Epithelial cell of esophagus (primary cell): ENCODE results near the gene CMTM3.
A peak's percentile ranks its signal among the peaks of the same experiment; 100 is the strongest.
"Not testable (repeated sequence)": the region's sequence is repeated elsewhere in the genome, so short reads cannot be mapped to it uniquely, and the experiment has no call there.

Source experiments
- DNase-seq: peaks from one replicate; pipeline ENCODE4 v3.0.0; 2010; ENCODE audit warnings: low read depth
- H3K4me3 ChIP-seq: 2 replicates; pipeline ENCODE4 v1.5.1; 2011; ENCODE audit warnings: mild to moderate bottlenecking, low read length, control low read depth
- TF ChIP-seq, protein P1 (sequence below): IDR thresholded peaks from 2 replicates; pipeline ENCODE4 v1.5.1; 2011; ENCODE audit warnings: low read depth, mild to moderate bottlenecking, low read length, control low read depth, inconsistent platforms; ENCODE audit not compliant: insufficient read depth; ENCODE audit errors: missing control alignments

The CMTM3 gene

DNA sequence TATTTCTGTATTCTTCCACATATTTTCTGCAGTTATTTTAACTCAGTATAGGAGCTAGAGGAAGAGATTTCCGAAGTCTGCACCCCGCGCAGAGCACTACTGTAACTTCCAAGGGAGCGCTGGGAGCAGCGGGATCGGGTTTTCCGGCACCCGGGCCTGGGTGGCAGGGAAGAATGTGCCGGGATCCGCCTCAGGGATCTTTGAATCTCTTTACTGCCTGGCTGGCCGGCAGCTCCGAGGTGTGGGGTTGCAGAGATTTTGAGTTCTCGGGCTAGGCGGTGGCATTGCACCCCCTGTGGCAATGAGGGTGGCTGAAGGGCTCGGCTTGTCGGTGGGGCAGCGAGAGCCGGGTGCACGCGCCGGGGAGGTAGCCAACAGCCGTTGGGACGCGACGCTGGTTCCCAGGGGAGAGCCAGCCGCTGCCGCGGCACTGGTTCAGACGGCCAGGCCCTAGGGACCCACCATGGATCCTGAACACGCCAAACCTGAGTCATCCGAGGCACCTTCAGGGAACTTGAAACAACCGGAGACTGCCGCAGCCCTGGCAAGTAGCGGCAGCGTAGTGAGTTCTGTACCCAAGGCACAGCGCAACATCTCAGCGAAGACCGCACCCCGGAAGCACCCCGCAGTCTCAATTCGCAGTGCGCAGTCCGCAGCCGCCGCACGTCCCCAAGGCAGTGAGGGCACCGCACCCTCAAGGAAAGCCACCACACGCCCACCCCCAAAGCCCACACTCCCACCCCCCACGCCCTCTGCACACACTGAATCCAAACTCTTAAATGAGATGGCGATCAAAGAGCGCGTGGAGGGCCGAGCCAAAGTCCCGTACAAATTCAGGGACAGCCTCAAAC lies 38.2 kb upstream of the CMTM3 start, which contains the start of gene CMTM1:
Gene CMTM1, plus strand, starts transcription at position 389 of the 851 bp plus-strand sequence. Its CDS starts 75 bp downstream, at position 464.
- DNase-seq, result no peak
- no peak within 1 kb of the TSS for H3K4me3 ChIP-seq
- TF ChIP-seq, protein P1, sequence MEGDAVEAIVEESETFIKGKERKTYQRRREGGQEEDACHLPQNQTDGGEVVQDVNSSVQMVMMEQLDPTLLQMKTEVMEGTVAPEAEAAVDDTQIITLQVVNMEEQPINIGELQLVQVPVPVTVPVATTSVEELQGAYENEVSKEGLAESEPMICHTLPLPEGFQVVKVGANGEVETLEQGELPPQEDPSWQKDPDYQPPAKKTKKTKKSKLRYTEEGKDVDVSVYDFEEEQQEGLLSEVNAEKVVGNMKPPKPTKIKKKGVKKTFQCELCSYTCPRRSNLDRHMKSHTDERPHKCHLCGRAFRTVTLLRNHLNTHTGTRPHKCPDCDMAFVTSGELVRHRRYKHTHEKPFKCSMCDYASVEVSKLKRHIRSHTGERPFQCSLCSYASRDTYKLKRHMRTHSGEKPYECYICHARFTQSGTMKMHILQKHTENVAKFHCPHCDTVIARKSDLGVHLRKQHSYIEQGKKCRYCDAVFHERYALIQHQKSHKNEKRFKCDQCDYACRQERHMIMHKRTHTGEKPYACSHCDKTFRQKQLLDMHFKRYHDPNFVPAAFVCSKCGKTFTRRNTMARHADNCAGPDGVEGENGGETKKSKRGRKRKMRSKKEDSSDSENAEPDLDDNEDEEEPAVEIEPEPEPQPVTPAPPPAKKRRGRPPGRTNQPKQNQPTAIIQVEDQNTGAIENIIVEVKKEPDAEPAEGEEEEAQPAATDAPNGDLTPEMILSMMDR, result no peak

DNA sequence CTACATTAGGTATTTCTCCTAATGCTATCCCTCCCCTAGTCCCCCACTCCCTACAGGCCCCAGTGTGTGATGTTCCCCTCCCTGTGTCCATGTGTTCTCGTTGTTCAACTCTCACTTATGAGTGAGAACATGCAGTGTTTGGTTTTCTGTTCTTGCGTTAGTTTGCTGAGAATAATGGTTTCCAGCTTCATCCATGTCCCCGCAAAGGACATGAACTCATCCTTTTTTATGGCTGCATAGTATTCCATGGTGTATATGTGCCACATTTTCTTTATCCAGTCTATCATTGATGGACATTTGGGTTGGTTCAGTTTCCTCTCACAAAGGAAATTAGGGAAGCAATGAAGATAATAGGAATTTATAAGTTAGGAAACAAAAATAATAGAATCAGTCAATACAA lies 37.2 kb upstream of the CMTM3 start:
- H3K4me3 ChIP-seq, DNase-seq: not testable (repeated sequence)

DNA sequence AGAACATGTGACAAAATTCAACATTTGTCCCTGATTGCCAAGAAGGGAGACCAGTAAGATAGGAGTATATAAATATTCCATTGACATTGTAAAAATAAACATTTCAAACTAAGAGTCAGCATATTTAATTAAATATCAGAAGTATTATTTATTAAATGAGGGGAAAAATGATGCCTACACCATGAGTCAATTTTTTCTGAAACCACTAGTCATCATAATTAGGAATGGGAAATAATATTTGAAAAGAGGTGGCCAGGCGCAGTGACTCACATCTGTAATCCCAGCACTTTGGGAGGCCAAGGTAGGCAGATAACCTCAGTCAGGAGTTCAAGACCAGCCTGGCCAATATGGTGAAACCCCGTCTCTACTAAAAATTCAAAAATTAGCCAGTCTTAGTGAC lies 36.1 kb upstream of the CMTM3 start:
- no peak overlapping the region for H3K4me3 ChIP-seq
- TF ChIP-seq, protein P1, result no peak
- DNase-seq, result peak; percentile 17

DNA sequence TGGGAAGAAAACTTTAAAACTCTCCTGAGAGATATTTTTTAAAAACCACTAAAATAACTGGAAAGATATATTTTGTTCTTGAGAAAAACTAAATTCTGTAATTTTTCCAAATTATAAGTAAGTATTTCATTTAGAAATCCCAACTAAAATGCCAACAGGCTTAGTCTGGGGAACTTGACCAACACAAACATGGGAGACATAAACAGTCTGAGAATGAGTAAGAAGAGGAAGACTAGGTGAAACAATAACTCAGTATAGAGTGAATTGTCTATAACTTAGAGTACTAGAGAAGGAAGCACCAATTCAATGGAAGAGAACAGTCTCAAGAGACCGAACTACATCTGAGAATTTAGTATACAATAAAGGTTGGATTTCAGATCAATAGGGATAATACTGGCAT lies 35.4 kb upstream of the CMTM3 start:
- H3K4me3 ChIP-seq, result no peak overlapping the region
- TF ChIP-seq, protein P1, result no peak
- peak; percentile 27 for DNase-seq

DNA sequence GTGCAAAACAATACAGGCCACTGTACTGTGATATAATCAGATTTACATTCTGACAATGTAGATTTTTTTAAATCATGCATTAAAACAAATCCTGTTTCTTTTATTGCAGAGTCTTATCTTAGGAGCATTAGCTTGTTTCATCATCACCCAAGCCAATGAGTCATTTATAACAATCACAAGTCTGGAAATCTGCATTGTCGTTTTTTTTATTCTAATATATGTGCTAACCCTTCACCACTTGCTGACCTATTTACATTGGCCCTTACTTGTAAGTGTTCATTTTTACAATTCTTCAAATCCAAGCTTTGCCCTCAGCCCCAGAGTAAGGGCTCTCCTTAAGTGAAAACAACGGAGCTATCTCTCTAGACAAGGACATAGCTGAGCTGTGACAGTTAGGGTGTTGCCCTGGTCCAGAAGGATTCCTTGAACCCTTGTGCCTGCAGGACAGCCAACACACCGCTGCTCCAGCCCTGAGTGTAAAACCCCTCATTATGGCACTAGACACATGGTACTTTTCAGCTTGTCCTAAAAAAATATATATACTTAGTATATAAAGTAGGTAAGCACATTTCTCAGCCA lies 34.6 kb upstream of the CMTM3 start:
- TF ChIP-seq, protein P1, result no peak
- no peak overlapping the region for H3K4me3 ChIP-seq
- peak; percentile 75 for DNase-seq

DNA sequence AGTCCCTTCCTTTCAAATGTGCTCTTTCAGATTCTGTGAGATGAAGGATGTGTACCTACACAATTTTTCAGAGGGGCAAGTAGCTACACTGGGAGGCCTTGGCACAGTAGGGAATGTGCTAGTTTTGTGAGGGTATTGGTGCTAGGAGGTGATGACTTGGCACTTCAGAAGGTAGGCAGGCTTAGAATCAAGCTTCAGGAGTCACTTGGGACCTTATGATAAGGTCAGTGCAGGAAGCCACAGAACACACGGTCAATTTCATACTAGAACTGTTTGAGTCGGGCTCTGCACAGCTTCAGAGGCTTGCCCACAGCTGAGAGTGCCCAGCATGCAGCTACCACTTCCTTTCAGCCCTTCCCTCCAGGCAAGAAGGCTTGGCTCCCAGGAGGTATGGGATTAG lies 32.1 kb upstream of the CMTM3 start:
- no peak for DNase-seq
- no peak overlapping the region for H3K4me3 ChIP-seq
- TF ChIP-seq, protein P1, result no peak

DNA sequence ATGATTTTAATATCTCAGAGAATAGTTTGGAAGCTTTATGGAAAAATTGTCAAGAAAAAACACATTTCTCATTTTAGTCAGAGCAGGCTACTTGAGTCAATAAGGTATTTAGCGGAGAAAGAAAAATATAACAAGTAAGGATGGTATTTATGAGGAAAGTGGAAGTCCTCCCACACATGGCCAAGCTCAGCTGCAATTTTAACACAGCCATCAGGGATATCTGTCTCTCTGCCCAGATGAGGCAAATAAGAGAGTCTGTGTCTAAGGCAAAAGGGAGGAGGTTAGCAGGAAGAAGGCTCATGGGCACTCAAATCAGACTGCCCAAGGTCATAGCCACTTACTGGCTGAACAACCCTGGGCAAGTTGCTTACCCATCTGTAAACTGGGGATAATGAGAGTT lies 30.4 kb upstream of the CMTM3 start:
- H3K4me3 ChIP-seq, result no peak overlapping the region
- no peak for DNase-seq
- TF ChIP-seq, protein P1, result no peak
